Astrocyte (in vitro differentiated cells and primary cell): ENCODE data around the gene UROC1. TPM values are rescaled to one million over a fixed set of nuclear protein-coding genes. Genes with fewer than 3 reads are reported as not detected.

Source experiments
- DNase-seq: peaks from one replicate; pipeline ENCODE4 v3.0.0-alpha.2; 2010; ENCODE audit warnings: low read depth
- FAIRE-seq: peaks from 2 replicates; lab custom pipeline; 2011; peaks lifted over from hg19 to GRCh38; lab: Jason Lieb, UNC
- H2AFZ ChIP-seq: 2 replicates; pipeline ENCODE4 v1.6.0; 2012; ENCODE audit warnings: low read depth, low read length, inconsistent platforms
- H3K27ac ChIP-seq: 2 replicates; pipeline ENCODE4 v1.5.1; 2011; ENCODE audit warnings: low read depth, low read length, inconsistent platforms
- H3K27me3 ChIP-seq: 2 replicates; pipeline ENCODE4 v1.6.0; 2011; ENCODE audit warnings: low read length, inconsistent platforms; ENCODE audit not compliant: insufficient read depth
- H3K36me3 ChIP-seq: 2 replicates; pipeline ENCODE4 v1.5.1; 2011; ENCODE audit warnings: low read length, inconsistent platforms; ENCODE audit not compliant: insufficient read depth
- H3K4me1 ChIP-seq: 2 replicates; pipeline ENCODE4 v1.5.1; 2011; ENCODE audit warnings: low read length, inconsistent platforms; ENCODE audit not compliant: insufficient read depth
- H3K4me2 ChIP-seq: 2 replicates; pipeline ENCODE4 v1.6.0; 2012; ENCODE audit warnings: low read length, inconsistent platforms
- H3K4me3 ChIP-seq: 2 replicates; pipeline ENCODE4 v1.5.1; 2011; ENCODE audit warnings: low read depth, mild to moderate bottlenecking, low read length, inconsistent platforms; ENCODE audit not compliant: insufficient read depth
- H3K79me2 ChIP-seq: 2 replicates; pipeline ENCODE4 v1.6.0; 2012; ENCODE audit warnings: mild to moderate bottlenecking, low read length, inconsistent platforms; ENCODE audit not compliant: insufficient read depth
- H3K9ac ChIP-seq: 2 replicates; pipeline ENCODE4 v1.6.0; 2012; ENCODE audit warnings: mild to moderate bottlenecking, low read length, inconsistent platforms
- H3K9me3 ChIP-seq: 2 replicates; pipeline ENCODE4 v1.5.1; 2012; ENCODE audit warnings: low read depth, mild to moderate bottlenecking, low read length, inconsistent platforms; ENCODE audit not compliant: insufficient read depth
- H4K20me1 ChIP-seq: 2 replicates; pipeline ENCODE4 v1.6.0; 2012; ENCODE audit warnings: low read length, inconsistent platforms; ENCODE audit not compliant: insufficient read depth
- H3K27ac Mint-ChIP-seq: one replicate; pipeline ENCODE4 v1.8.0; 2021; ENCODE audit warnings: mild to moderate bottlenecking, mixed read lengths; ENCODE audit not compliant: unreplicated experiment
- H3K27me3 Mint-ChIP-seq: one replicate; pipeline ENCODE4 v1.8.0; 2021; ENCODE audit warnings: low read depth, mixed read lengths; ENCODE audit not compliant: unreplicated experiment
- H3K36me3 Mint-ChIP-seq: one replicate; pipeline ENCODE4 v1.8.0; 2021; ENCODE audit warnings: low read depth, mixed read lengths; ENCODE audit not compliant: unreplicated experiment
- H3K4me1 Mint-ChIP-seq: one replicate; pipeline ENCODE4 v1.8.0; 2021; ENCODE audit warnings: low read depth, mixed read lengths; ENCODE audit not compliant: unreplicated experiment
- H3K4me3 Mint-ChIP-seq: one replicate; pipeline ENCODE4 v1.8.0; 2021; ENCODE audit warnings: mild to moderate bottlenecking, moderate library complexity, mixed read lengths; ENCODE audit not compliant: unreplicated experiment
- H3K9me3 Mint-ChIP-seq: one replicate; pipeline ENCODE4 v1.8.0; 2021; ENCODE audit warnings: mild to moderate bottlenecking, mixed read lengths; ENCODE audit not compliant: unreplicated experiment
- CTCF ChIP-seq: IDR thresholded peaks from 2 replicates; pipeline ENCODE4 v1.5.1; 2011; ENCODE audit warnings: low read depth, mild to moderate bottlenecking, inconsistent platforms, low read length, moderate library complexity; ENCODE audit not compliant: insufficient read depth
- EZH2 ChIP-seq: IDR thresholded peaks from 2 replicates; pipeline ENCODE4 v1.6.1; 2012; ENCODE audit warnings: mild to moderate bottlenecking, low read length, inconsistent platforms; ENCODE audit not compliant: insufficient read depth
- total RNA-seq: library from RNA; stranded (reverse); gene quantifications from 2 replicates; pipeline ENCODE4 v1.2.1, GENCODE V29; 2021

Gene UROC1
- total RNA-seq, 1 donor from 2014 or later, result not detected

DNA sequence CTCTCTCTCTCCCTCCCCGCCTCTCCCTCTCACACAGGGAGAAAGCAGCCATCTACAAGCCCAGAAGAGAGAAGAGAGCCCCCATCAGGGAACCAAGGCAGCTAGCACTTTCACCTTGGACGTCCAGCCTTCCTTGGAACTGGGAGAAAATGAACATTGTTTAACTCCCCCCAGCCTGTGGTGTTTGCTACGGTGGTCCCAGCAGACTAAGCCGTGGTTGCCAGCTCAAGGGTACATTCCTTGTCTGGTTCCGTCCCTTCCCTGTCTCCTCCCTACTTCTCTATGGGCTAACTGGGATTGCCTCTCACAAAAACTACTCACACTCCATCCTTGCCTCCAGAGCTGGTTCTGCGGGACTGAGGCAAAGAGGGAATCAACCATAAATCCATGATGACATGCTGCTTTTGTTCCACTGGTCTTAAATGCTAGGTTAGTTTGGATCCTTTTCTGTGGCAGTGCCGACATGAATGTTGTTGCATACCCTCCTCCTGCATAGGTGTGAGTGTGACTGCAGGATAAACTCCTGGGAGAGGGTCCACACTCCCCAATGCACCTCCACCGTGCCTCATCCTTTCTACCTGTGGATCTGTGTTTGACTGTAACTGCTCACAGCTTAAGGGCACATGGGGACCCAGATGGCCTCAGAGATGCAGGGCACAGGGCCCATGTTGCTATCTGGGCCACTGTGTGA is 29.1 kb upstream of the UROC1 start:
- Mint-ChIP-seq H3K27me3 (peaks cover 42% of the 10 kb centered on the region), H3K4me3 (no peak overlapping the region), H3K27ac (no peak overlapping the region), H3K36me3 (no peaks in the 10 kb centered on the region), H3K9me3 (no peaks in the 10 kb centered on the region), H3K4me1 (no peaks in the 10 kb centered on the region)
- FAIRE-seq (no peak), DNase-seq (no peak)
- no peak overlapping the region for H2AFZ ChIP-seq
- no peak for TF ChIP-seq EZH2
- TF ChIP-seq CTCF, result no peak
- H3K4me2 ChIP-seq, result no peak overlapping the region
- H3K27ac ChIP-seq, result no peak overlapping the region
- H3K27me3 ChIP-seq, result peaks cover 41% of the 10 kb centered on the region
- H4K20me1 ChIP-seq, result no peaks in the 10 kb centered on the region
- H3K4me1 ChIP-seq, result no peaks in the 10 kb centered on the region
- no peaks in the 10 kb centered on the region for H3K79me2 ChIP-seq
- H3K9ac ChIP-seq, result no peak overlapping the region
- H3K36me3 ChIP-seq, result no peaks in the 10 kb centered on the region
- H3K9me3 ChIP-seq, result no peaks in the 10 kb centered on the region
- no peak overlapping the region for H3K4me3 ChIP-seq

DNA sequence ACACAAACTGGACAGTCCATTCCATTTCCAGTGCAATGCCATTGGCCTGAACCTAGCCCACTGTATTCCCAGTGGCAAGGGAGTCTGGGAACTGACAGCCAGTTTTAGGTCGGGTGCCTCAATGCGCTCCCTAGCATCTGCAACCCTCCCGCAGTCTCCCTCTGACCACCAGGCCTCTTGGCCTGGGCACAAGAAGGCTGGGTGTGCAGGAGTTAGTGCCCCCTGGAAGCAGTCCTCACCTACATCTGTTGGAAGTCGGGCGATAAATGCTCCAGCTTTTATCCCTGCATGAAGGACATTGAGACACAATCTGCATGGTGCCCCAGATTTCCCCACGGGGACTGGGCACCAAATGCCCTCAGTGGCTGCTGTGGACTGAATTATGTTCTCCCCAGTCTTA is 28.4 kb upstream of the UROC1 start:
- Mint-ChIP-seq H3K4me3 (no peak overlapping the region), H3K4me1 (peaks cover under 1% of the 10 kb centered on the region), H3K9me3 (no peaks in the 10 kb centered on the region), H3K36me3 (no peaks in the 10 kb centered on the region), H3K27me3 (peaks cover 43% of the 10 kb centered on the region), H3K27ac (no peak overlapping the region)
- no peak overlapping the region for H3K27ac ChIP-seq
- FAIRE-seq, result no peak
- no peaks in the 10 kb centered on the region for H3K36me3 ChIP-seq
- H3K79me2 ChIP-seq, result no peaks in the 10 kb centered on the region
- peaks cover 46% of the 10 kb centered on the region for H3K27me3 ChIP-seq
- no peak for DNase-seq
- no peak overlapping the region for H3K4me2 ChIP-seq
- no peaks in the 10 kb centered on the region for H4K20me1 ChIP-seq
- no peaks in the 10 kb centered on the region for H3K9me3 ChIP-seq
- no peak for TF ChIP-seq CTCF
- TF ChIP-seq EZH2, result no peak
- H3K9ac ChIP-seq, result no peak overlapping the region
- no peak overlapping the region for H2AFZ ChIP-seq
- peaks cover 3% of the 10 kb centered on the region for H3K4me1 ChIP-seq
- no peak overlapping the region for H3K4me3 ChIP-seq

- H3K4me3 ChIP-seq, result no peak overlapping the region
- FAIRE-seq, result no peak
- Mint-ChIP-seq H3K27me3 (peaks cover 41% of the 10 kb centered on the region), H3K4me3 (no peak overlapping the region), H3K9me3 (no peaks in the 10 kb centered on the region), H3K4me1 (peaks cover 5% of the 10 kb centered on the region), H3K36me3 (no peaks in the 10 kb centered on the region), H3K27ac (no peak overlapping the region)
- no peak overlapping the region for H3K27ac ChIP-seq
- H3K27me3 ChIP-seq, result peaks cover 43% of the 10 kb centered on the region
- H4K20me1 ChIP-seq, result no peaks in the 10 kb centered on the region
- no peak overlapping the region for H2AFZ ChIP-seq
- no peaks in the 10 kb centered on the region for H3K36me3 ChIP-seq
- H3K9ac ChIP-seq, result no peak overlapping the region
- no peaks in the 10 kb centered on the region for H3K79me2 ChIP-seq
- H3K4me1 ChIP-seq, result peaks cover 7% of the 10 kb centered on the region
- no peaks in the 10 kb centered on the region for H3K9me3 ChIP-seq
- DNase-seq, result no peak
- TF ChIP-seq CTCF (no peak), EZH2 (no peak)
- no peak overlapping the region for H3K4me2 ChIP-seq
Observed at GRCh38 chr3:126545544-126545943, 28.0 kb upstream of the UROC1 start.
